Activated T-cell treated with anti-CD3 and anti-CD28 coated beads, Interleukin-2, amount 50 U/mL, for 48 hours (primary cell): ENCODE measurements around the gene CCK.

Source experiments
- DNase-seq, 2 experiments: peaks; one replicate each; pipeline ENCODE4 v3.0.0-alpha.2; 2020

The CCK gene

GRCh38 chr3:42224658-42225421 is 41.1 kb downstream of the CCK start:
- DNase-seq = no peak

GRCh38 chr3:42224178-42224577 is 41.8 kb downstream of the CCK start:
- no peak for DNase-seq

- no peak for DNase-seq
These were observed 42.9 kb downstream of the CCK start for GRCh38 chr3:42222942-42223693.

- DNase-seq = no peak
These were observed 45.4 kb downstream of the CCK start for GRCh38 chr3:42220436-42221121.

- no peak for DNase-seq
These were observed 49.1 kb downstream of the CCK start for GRCh38 chr3:42216931-42217333.

- no peak for DNase-seq
These were observed 49.7 kb downstream of the CCK start for GRCh38 chr3:42216302-42216701.

GRCh38 chr3:42214565-42215283 is 51.3 kb downstream of the CCK start:
- DNase-seq = no peak

GRCh38 chr3:42214064-42214463 is 51.9 kb downstream of the CCK start:
- DNase-seq = peak in 1 of 2 experiments; percentile 21

- DNase-seq = no peak
These were observed 52.6 kb downstream of the CCK start for GRCh38 chr3:42213417-42213816.

- no peak for DNase-seq
These were observed 55.3 kb downstream of the CCK start for GRCh38 chr3:42210726-42211125.

- DNase-seq = no peak
These were observed 56.1 kb downstream of the CCK start for GRCh38 chr3:42209917-42210316.
